ENCODE results near the gene MAFG.

GRCh38 chr17:81964081-81964849 is 36.7 kb upstream of the MAFG start:
- TF ChIP-seq EZH2 (IDR thresholded peaks at IDR 0.05; ENCODE audit: low read length): no peak
- TF ChIP-seq CTCF (optimal IDR thresholded peaks at IDR 0.05 in 1 of 3, IDR thresholded peaks at IDR 0.05 in 1 of 3, conservative IDR thresholded peaks at IDR 0.05 in 1 of 3; ENCODE audit: extremely low read depth in 1 of 3, insufficient read depth in 2 of 3, low read length in 3 of 3): no peak
